Omental fat pad (tissue), 4 donors: ENCODE measurements around the gene TM4SF1. TPM values are rescaled to one million over a fixed set of nuclear protein-coding genes. Genes with fewer than 3 reads are reported as not detected.

Experiments used
- ATAC-seq: fragments of 150-250 bp; one replicate; pipeline ENCODE4 v1.9.1; 2016; ENCODE audit warnings: mild to moderate bottlenecking, moderate library complexity; ENCODE audit not compliant: low FRiP score
- DNase-seq: peaks from one replicate; pipeline ENCODE4 v3.0.0-alpha.2; 2019; ENCODE audit warnings: low spot score
- total RNA-seq, 4 donors: library from RNA; depleted of rRNA; stranded (reverse); fragments of >200 nt; gene quantifications; one replicate each; pipeline ENCODE4 v1.1.0, GENCODE V29; 2016
- TF ChIP-seq, protein P1 (sequence below), 3 donors: fragments of 450-650 bp; IDR thresholded peaks; one replicate each; pipeline ENCODE4 v1.5.1; 2016 to 2017; ENCODE audit warnings: antibody characterized with exemption in 3 of 3, mild to moderate bottlenecking in 3 of 3, moderate library complexity in 2 of 3

Gene TM4SF1
- total RNA-seq, 4 donors from 2014 or later = 273 to 1,679 (median 590) TPM

DNA sequence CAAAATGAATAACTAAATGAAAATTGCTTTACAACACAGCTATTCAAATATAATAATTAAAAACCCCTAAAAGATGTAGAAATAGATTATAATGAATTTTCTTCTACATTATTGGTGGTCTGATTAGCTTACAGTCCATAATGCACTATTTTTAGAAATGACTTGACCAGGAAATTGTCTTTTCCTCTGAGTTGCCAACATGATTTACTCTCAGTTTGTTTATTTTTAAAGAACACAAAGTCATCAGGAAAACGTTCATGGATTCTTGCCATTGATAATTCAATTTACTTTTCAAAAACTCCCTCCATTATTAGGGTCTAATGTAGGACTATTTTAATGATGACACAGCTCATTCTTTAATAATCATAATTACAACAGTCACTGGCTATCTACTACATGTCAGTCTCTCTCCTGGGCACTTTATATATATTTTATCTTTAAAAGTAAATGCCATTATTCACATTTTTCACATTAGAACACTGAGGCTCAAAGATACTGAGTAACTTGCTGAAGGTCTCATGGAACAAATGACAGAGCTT is 45.2 kb downstream of the TM4SF1 start:
- TF ChIP-seq, protein P1, sequence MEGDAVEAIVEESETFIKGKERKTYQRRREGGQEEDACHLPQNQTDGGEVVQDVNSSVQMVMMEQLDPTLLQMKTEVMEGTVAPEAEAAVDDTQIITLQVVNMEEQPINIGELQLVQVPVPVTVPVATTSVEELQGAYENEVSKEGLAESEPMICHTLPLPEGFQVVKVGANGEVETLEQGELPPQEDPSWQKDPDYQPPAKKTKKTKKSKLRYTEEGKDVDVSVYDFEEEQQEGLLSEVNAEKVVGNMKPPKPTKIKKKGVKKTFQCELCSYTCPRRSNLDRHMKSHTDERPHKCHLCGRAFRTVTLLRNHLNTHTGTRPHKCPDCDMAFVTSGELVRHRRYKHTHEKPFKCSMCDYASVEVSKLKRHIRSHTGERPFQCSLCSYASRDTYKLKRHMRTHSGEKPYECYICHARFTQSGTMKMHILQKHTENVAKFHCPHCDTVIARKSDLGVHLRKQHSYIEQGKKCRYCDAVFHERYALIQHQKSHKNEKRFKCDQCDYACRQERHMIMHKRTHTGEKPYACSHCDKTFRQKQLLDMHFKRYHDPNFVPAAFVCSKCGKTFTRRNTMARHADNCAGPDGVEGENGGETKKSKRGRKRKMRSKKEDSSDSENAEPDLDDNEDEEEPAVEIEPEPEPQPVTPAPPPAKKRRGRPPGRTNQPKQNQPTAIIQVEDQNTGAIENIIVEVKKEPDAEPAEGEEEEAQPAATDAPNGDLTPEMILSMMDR (IDR thresholded peaks at IDR 0.05) = no peak
- DNase-seq = no peak
- ATAC-seq = no peak

DNA sequence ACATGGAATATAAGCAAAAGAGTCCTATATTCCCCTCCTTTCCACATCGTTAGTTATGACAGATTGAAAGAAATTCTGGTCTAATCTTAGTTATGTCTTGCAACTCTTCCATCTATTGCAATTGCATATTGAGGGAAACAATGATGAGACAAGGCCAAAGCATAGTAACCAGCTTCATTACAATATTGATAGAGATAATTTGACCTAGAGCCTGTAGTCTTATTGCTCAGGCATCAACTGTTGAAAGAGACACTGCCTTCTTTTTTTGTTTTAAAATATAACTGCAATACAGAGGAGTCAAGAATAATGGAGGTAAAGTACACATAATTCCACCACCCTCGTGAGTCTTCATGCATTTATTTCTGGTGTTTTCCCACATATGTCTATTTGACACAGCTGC is 46.1 kb downstream of the TM4SF1 start:
- no peak for ATAC-seq
- no peak for DNase-seq

DNA sequence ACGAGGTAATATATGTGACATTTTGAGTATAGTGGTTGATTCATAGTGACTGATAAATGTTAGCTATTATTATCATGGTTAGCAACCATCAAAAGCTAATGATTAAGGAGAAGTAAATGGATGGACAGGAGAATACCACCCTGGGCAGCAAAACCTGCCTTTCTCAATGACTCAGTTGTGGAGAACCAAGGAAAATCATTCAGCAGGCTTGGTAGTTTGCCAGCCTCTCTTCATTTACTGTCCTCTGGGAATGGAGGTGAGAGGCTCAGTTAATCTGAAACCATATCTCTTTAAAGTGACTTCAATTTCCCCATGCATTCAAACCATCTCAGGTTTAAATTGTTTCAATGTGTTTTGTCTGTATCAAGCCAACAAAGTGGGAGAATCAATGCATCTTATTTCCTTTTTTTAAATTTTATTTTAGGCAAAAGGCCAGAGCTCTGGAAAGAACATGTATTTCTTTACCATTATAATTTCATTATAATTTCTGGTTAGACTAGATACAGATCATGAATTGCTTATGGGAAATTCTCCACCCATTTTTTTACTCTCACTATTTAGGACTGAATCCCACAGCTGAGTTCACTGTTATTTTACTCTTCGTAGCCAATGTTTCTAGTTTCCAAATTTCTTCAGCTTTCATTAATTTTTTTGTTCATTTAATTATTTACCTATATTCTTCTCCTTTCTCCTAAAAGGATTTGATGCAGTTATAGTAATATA is 46.7 kb downstream of the TM4SF1 start:
- no peak for ATAC-seq
- DNase-seq = no peak
- TF ChIP-seq, protein P1 (IDR thresholded peaks at IDR 0.05) = no peak

More for the DNA sequence above, 46.1 kb downstream of the TM4SF1 start:
- TF ChIP-seq, protein P1 (IDR thresholded peaks at IDR 0.05) = no peak

DNA sequence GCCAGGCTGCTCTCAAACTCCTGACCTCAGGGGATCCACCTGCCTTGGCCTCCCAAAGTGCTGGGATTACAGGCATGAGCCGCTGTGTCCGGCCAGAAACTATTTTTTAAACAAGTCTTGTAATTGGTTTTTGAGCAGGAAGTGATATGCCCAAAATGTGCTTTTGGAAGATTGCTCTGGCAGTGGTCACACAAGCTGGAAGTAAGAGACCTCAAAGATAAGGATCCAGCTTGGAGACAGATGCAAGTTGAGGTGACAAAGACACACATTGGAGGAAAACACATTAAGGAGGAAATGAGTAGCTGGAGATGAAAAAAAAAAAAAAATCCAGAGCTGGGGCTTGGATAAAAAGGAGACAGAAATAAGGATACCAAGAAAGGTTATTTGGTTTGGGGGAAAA is 50.3 kb downstream of the TM4SF1 start:
- ATAC-seq (no peak), DNase-seq (no peak)
- TF ChIP-seq, protein P1 (IDR thresholded peaks at IDR 0.05) = no peak

DNA sequence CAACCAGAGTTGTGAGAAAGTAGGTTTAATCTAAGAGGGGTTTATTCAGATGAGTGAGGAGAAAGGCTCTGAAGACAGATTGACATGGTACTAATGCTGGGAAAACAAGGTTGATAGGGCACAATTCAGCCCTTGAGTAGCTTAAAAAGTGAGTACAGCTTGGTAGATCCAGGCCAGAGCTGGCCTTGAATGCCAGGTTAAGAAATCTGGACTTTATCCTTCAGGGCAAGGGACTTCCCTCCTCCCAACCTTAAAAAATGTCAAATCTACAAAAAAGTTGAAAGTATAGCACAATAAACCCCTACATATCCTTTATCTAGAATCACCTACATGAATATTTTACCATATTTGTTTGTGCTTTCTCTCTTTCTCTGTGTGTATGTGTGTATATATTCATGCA is 51.9 kb downstream of the TM4SF1 start:
- no peak for ATAC-seq
- TF ChIP-seq, protein P1 (IDR thresholded peaks at IDR 0.05) = no peak
- DNase-seq = no peak

DNA sequence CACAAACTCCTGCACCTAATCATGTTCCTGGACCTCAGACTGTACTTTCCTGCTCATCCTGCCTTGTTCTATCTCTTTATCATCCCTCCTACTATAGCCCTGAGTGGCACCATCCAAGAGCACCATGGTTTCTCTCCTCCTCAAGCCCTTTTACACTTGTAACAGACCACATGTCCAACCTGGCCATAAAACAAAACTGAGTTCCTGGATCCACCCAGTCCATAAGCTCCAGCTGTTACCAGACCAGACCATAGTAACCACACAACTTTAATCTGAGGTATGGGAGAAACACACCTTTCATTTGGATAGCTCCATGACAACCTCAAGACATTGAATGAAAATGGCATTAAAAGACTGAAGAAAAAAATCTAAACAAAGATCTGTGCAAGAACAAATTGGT is 53.1 kb downstream of the TM4SF1 start:
- no peak for ATAC-seq
- TF ChIP-seq, protein P1 (IDR thresholded peaks at IDR 0.05) = no peak
- no peak for DNase-seq

DNA sequence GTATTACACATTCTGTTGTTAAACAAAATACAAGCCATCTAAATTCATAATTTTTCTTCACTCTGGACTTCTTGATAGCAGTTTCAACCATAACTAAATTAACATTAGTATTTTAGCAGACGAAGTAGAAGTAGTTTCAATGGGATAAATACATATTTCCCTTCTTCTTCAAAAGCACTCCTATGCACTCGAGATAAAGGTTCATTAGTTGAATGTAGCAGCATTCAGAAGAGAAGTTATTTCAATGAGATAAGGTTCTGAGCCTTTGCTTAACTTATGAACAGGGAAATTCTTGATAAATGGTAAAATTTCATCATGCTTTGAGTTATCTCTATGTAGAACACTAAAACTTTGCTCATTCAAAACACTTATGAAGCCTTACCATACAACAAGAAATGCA is 55.8 kb downstream of the TM4SF1 start:
- DNase-seq (no peak), ATAC-seq (no peak)
- TF ChIP-seq, protein P1 (IDR thresholded peaks at IDR 0.05) = no peak
